AG04449 (cell line): ENCODE data around the gene DNAJC7.
A peak's percentile ranks its signal among the peaks of the same experiment; 100 is the strongest.

Experiments used
- CTCF ChIA-PET: fragments of 350-600 bp; formaldehyde crosslinking; extraction: SDS; loops from one replicate; lab custom pipeline; 2021; ENCODE audit warnings: antibody characterized with exemption; lab: Yijun Ruan, JAX
- POLR2A ChIA-PET: fragments of 400-600, 350-600 bp; formaldehyde crosslinking; extraction: SDS; loops from one replicate; lab custom pipeline; 2020; ENCODE audit warnings: antibody characterized with exemption, inconsistent platforms; lab: Yijun Ruan, JAX
- DNase-seq: peaks from one replicate; pipeline ENCODE4 v3.0.0-alpha.2; 2010; ENCODE audit warnings: low read depth, low spot score
- H3K4me3 ChIP-seq: 2 replicates; pipeline ENCODE4 v1.5.1; 2011; ENCODE audit warnings: low read depth, mild to moderate bottlenecking, control low read depth, low read length
- CTCF ChIP-seq: IDR thresholded peaks from one replicate; pipeline ENCODE4 v1.5.1; 2011; ENCODE audit warnings: mild to moderate bottlenecking, moderate library complexity, low read length, control low read depth, inconsistent platforms; ENCODE audit not compliant: insufficient read depth; ENCODE audit errors: missing control alignments

DNAJC7 gene

GRCh38 chr17:42038221-42038973 is 21.2 kb upstream of the DNAJC7 start:
- DNase-seq: no peak
- TF ChIP-seq CTCF: no peak
- ChIA-PET CTCF (interaction anchor here (0.7 to 1.5 kb wide), 4 partner anchors 13 to 30 kb away, joined by 3 to 4 read pairs (median 4); no protein-coding TSS in a partner anchor), POLR2A (no interaction called here)
- no peak overlapping the region for H3K4me3 ChIP-seq

- POLR2A ChIA-PET: interaction anchor here (0.8 kb wide), 1 partner anchor 17 kb away, joined by 3 read pairs; the partner anchor contains the start of gene DNAJC7
- no peak for TF ChIP-seq CTCF
- DNase-seq: no peak
- H3K4me3 ChIP-seq: no peak overlapping the region
- CTCF ChIA-PET: interaction anchor here (0.9 to 2.0 kb wide), 4 partner anchors 9 to 33 kb away, joined by 3 to 12 read pairs (median 8); partner anchors contain the start of gene NKIRAS2
Measured at GRCh38 chr17:42034059-42034458, 16.8 kb upstream of the DNAJC7 start.

GRCh38 chr17:42031584-42031983 is 14.3 kb upstream of the DNAJC7 start:
- no peak for DNase-seq
- CTCF ChIA-PET: interaction anchor here (1.4 to 20.7 kb wide), 4 partner anchors 9 to 79 kb away, joined by 4 to 451 read pairs (median 54); partner anchors contain the start of genes DHX58, DNAJC7, HSPB9 and KAT2A
- no peak for TF ChIP-seq CTCF
- H3K4me3 ChIP-seq: no peak overlapping the region
- POLR2A ChIA-PET: no interaction called here

- no peak overlapping the region for H3K4me3 ChIP-seq
- DNase-seq: no peak
- POLR2A ChIA-PET: no interaction called here
- CTCF ChIA-PET: interaction anchor here (1.7 to 20.7 kb wide), 4 partner anchors 11 to 82 kb away, joined by 3 to 451 read pairs (median 54); partner anchors contain the start of genes DHX58, DNAJC7, HSPB9 and KAT2A
- TF ChIP-seq CTCF: no peak
Measured at GRCh38 chr17:42028791-42029127, 11.5 kb upstream of the DNAJC7 start.

- ChIA-PET POLR2A (interaction anchor here (1.8 kb wide), 1 partner anchor 84 kb away, joined by 4 read pairs; the partner anchor contains the start of gene DHX58), CTCF (interaction anchor here (1.7 to 20.7 kb wide), 6 partner anchors 10 to 82 kb away, joined by 3 to 451 read pairs (median 24); partner anchors contain the start of genes DHX58, DNAJC7, HSPB9 and KAT2A)
- TF ChIP-seq CTCF: peak; percentile 5
- no peak for DNase-seq
- H3K4me3 ChIP-seq: no peak overlapping the region
Measured at GRCh38 chr17:42027961-42028790, 10.9 kb upstream of the DNAJC7 start.

GRCh38 chr17:42027590-42027889 is 10.3 kb upstream of the DNAJC7 start:
- TF ChIP-seq CTCF: no peak
- CTCF ChIA-PET: interaction anchor here (1.7 to 20.7 kb wide), 6 partner anchors 10 to 83 kb away, joined by 3 to 451 read pairs (median 24); partner anchors contain the start of genes DHX58, DNAJC7, HSPB9 and KAT2A
- POLR2A ChIA-PET: interaction anchor here (1.5 to 1.8 kb wide), 2 partner anchors 10 to 84 kb away, joined by 4 read pairs; partner anchors contain the start of genes DHX58 and DNAJC7
- H3K4me3 ChIP-seq: no peak overlapping the region
- no peak for DNase-seq
